H1 (cell line): Measurements from ENCODE around the gene SLC12A6. TPM values are rescaled to one million over a fixed set of nuclear protein-coding genes. Genes with fewer than 3 reads are reported as not detected.

Experiments used
- CTCF ChIA-PET: fragments of 300-600 bp; sonication (Branson Sonifier 250); formaldehyde crosslinking; loops from one replicate; lab custom pipeline; 2021; ENCODE audit not compliant: partially characterized antibody; lab: Charles Lee
- POLR2A ChIA-PET: fragments of 300-600 bp; sonication (Branson Sonifier 250); formaldehyde crosslinking; loops from one replicate; lab custom pipeline; 2021; ENCODE audit warnings: inconsistent platforms; ENCODE audit not compliant: partially characterized antibody; lab: Charles Lee
- DNase-seq, 2 experiments: peaks; one replicate each; pipeline versions ENCODE4 v3.0.0 to v3.0.0-alpha.2; 2010 to 2022; ENCODE audit warnings: low spot score in 2 of 2, low read depth in 1 of 2, mixed read lengths in 1 of 2
- FAIRE-seq: peaks from 2 replicates; lab custom pipeline; 2011; peaks lifted over from hg19 to GRCh38; lab: Jason Lieb, UNC
- H2AFZ ChIP-seq: 2 replicates; pipeline ENCODE4 v1.8.1; 2012; ENCODE audit warnings: low read length, inconsistent platforms
- H2AK5ac ChIP-seq: 2 replicates; pipeline ENCODE4 v1.6.1; 2013; ENCODE audit warnings: low read depth, low read length
- H2BK120ac ChIP-seq: replicated peaks from 2 replicates; pipeline ENCODE3; 2013; ENCODE audit warnings: low read depth, low read length, inconsistent platforms
- H2BK12ac ChIP-seq: 2 replicates; pipeline ENCODE4 v1.6.1; 2013; ENCODE audit warnings: low read depth, low read length
- H2BK15ac ChIP-seq: 2 replicates; pipeline ENCODE4 v1.6.1; 2013; ENCODE audit warnings: low read length
- H2BK20ac ChIP-seq: 2 replicates; pipeline ENCODE4 v1.6.1; 2013; ENCODE audit warnings: low read length
- H2BK5ac ChIP-seq: 2 replicates; pipeline ENCODE4 v1.6.1; 2013; ENCODE audit warnings: low read depth, low read length
- H3K14ac ChIP-seq: 2 replicates; pipeline ENCODE4 v1.6.1; 2013; ENCODE audit warnings: inconsistent platforms; ENCODE audit not compliant: insufficient read length
- H3K18ac ChIP-seq: 2 replicates; pipeline ENCODE4 v1.6.1; 2013; ENCODE audit warnings: low read length; ENCODE audit errors: extremely low read depth
- H3K23ac ChIP-seq: 2 replicates; pipeline ENCODE4 v1.6.1; 2013; ENCODE audit warnings: inconsistent platforms; ENCODE audit not compliant: insufficient read length
- H3K23me2 ChIP-seq: 2 replicates; pipeline ENCODE4 v1.6.1; 2013; ENCODE audit warnings: low read depth, low read length
- H3K27ac ChIP-seq: 2 replicates; pipeline ENCODE4 v1.6.1; 2011; ENCODE audit warnings: low read depth, low read length, inconsistent platforms
- H3K27me3 ChIP-seq, 4 experiments: replicated peaks in 1 of 4; 1 replicate in 1 of 4; 2 replicates in 3 of 4; pipeline versions ENCODE4 v1.6.1 to v1.8.1; 2011 to 2013; ENCODE audit warnings: low read length in 3 of 4, mild to moderate bottlenecking in 3 of 4, inconsistent platforms in 2 of 4, mixed read lengths in 2 of 4, moderate library complexity in 1 of 4; ENCODE audit not compliant: control insufficient read depth in 3 of 4, insufficient read depth in 3 of 4; ENCODE audit errors: extremely low read depth in 1 of 4
- H3K36me3 ChIP-seq, 4 experiments: 2 replicates each; pipeline versions ENCODE4 v1.6.1 to v1.8.1; 2011 to 2013; ENCODE audit warnings: mild to moderate bottlenecking in 4 of 4, low read length in 3 of 4, moderate library complexity in 2 of 4, control low read depth in 1 of 4, inconsistent platforms in 1 of 4; ENCODE audit not compliant: insufficient read depth in 4 of 4, control insufficient read depth in 2 of 4
- H3K4ac ChIP-seq: replicated peaks from 2 replicates; pipeline ENCODE3; 2013; ENCODE audit warnings: low read length, low read depth, mixed read lengths, inconsistent platforms; ENCODE audit not compliant: insufficient read length
- H3K4me1 ChIP-seq, 4 experiments: replicated peaks in 1 of 4; 1 replicate in 1 of 4; 2 replicates in 3 of 4; pipeline versions ENCODE4 v1.6.1 to v1.8.1; 2011 to 2013; ENCODE audit warnings: low read length in 3 of 4, inconsistent platforms in 2 of 4, mixed read lengths in 1 of 4; ENCODE audit not compliant: insufficient read depth in 4 of 4, control insufficient read depth in 3 of 4
- H3K4me2 ChIP-seq, 2 experiments: 2 replicates each; pipeline versions ENCODE4 v1.6.1 to v1.8.1; 2011 to 2013; ENCODE audit warnings: low read depth in 2 of 2, low read length in 2 of 2, control low read depth in 1 of 2, inconsistent platforms in 1 of 2, mild to moderate bottlenecking in 1 of 2; ENCODE audit not compliant: insufficient read depth in 1 of 2
- H3K4me3 ChIP-seq, 4 experiments: fragments of 200-600, 300-600 bp in 1 of 4; sonication (generic), shearing (Covaris generic), sonication (Bioruptor Twin) in 1 of 4; 2 replicates each; pipeline versions ENCODE4 v1.5.1 to v1.8.1; 2011 to 2016; ENCODE audit warnings: low read length in 4 of 4, low read depth in 3 of 4, control low read depth in 2 of 4, inconsistent platforms in 2 of 4, mild to moderate bottlenecking in 2 of 4, mixed read lengths in 1 of 4, moderate library complexity in 1 of 4; ENCODE audit not compliant: insufficient read depth in 2 of 4; ENCODE audit errors: extremely low read depth in 1 of 4
- H3K56ac ChIP-seq: replicated peaks from 2 replicates; pipeline ENCODE3; 2013; ENCODE audit warnings: low read depth, mild to moderate bottlenecking, mixed read lengths, low read length, inconsistent platforms; ENCODE audit not compliant: insufficient read length
- H3K79me1 ChIP-seq: 2 replicates; pipeline ENCODE4 v1.6.1; 2013; ENCODE audit warnings: low read depth, low read length, control low read depth
- H3K79me2 ChIP-seq, 2 experiments: 2 replicates each; pipeline versions ENCODE4 v1.6.1 to v1.8.1; 2012 to 2013; ENCODE audit warnings: low read length in 2 of 2, mild to moderate bottlenecking in 2 of 2, inconsistent platforms in 1 of 2; ENCODE audit not compliant: insufficient read depth in 2 of 2, control insufficient read depth in 1 of 2
- H3K9ac ChIP-seq, 4 experiments: replicated peaks in 1 of 4; 1 replicate in 1 of 4; 2 replicates in 3 of 4; pipeline versions ENCODE4 v1.6.1 to v1.8.1; 2011 to 2013; ENCODE audit warnings: low read depth in 3 of 4, low read length in 3 of 4, control low read depth in 2 of 4, mild to moderate bottlenecking in 2 of 4, moderate library complexity in 2 of 4, inconsistent platforms in 1 of 4; ENCODE audit errors: extremely low read depth in 1 of 4
- H3K9me3 ChIP-seq, 2 experiments: 2 replicates each; pipeline versions ENCODE4 v1.6.1 to v1.8.1; 2012 to 2013; ENCODE audit warnings: mild to moderate bottlenecking in 2 of 2, moderate library complexity in 2 of 2, control low read depth in 1 of 2, inconsistent platforms in 1 of 2, low read depth in 1 of 2, low read length in 1 of 2, mixed read lengths in 1 of 2; ENCODE audit not compliant: insufficient read depth in 2 of 2
- H4K20me1 ChIP-seq, 2 experiments: replicated peaks in 1 of 2; 2 replicates each; pipeline versions ENCODE3 to v1.8.1; 2011 to 2013; ENCODE audit warnings: inconsistent platforms in 2 of 2, low read length in 2 of 2, mild to moderate bottlenecking in 1 of 2; ENCODE audit not compliant: insufficient read depth in 2 of 2, control insufficient read depth in 1 of 2
- H4K5ac ChIP-seq: 2 replicates; pipeline ENCODE4 v1.6.1; 2013; ENCODE audit warnings: low read length, low read depth, mixed read lengths, inconsistent platforms; ENCODE audit not compliant: insufficient read length
- H4K8ac ChIP-seq: 2 replicates; pipeline ENCODE4 v1.8.0; 2013; ENCODE audit warnings: mild to moderate bottlenecking, moderate library complexity, low read length, inconsistent platforms; ENCODE audit not compliant: insufficient read depth; ENCODE audit errors: extremely low read depth
- H4K91ac ChIP-seq: replicated peaks from 2 replicates; pipeline ENCODE3; 2013; ENCODE audit warnings: low read length, mixed read lengths, inconsistent platforms; ENCODE audit not compliant: insufficient read length
- GABPA ChIP-seq: IDR thresholded peaks from 2 replicates; pipeline ENCODE4 v1.6.1; 2011; ENCODE audit warnings: mild to moderate bottlenecking, low read length, moderate library complexity, borderline replicate concordance; ENCODE audit not compliant: insufficient read depth
- JUN ChIP-seq: IDR thresholded peaks from 2 replicates; pipeline ENCODE4 v1.6.1; 2011; ENCODE audit warnings: low read depth, mild to moderate bottlenecking, improper control_type of control experiment, low read length
- RBBP5 ChIP-seq: IDR thresholded peaks from 2 replicates; pipeline ENCODE4 v1.7.1; 2012; ENCODE audit warnings: low read depth, mild to moderate bottlenecking, inconsistent platforms, low read length, moderate library complexity, borderline replicate concordance
- SP1 ChIP-seq: IDR thresholded peaks from 2 replicates; pipeline ENCODE4 v1.6.1; 2011; ENCODE audit warnings: low read depth, low read length
- WGBS, 2 experiments: shearing (Covaris generic) in 1 of 2; methylation state at CpG; one replicate each; pipeline versions ENCODE4 v1.1.6 to v1.1.7; 2013 to 2015; ENCODE audit warnings: low lambda C conversion rate in 2 of 2, mixed read lengths in 2 of 2, inconsistent platforms in 1 of 2, low coverage in 1 of 2, missing lambda C conversion rate in 1 of 2; ENCODE audit not compliant: insufficient replicate concordance in 2 of 2, insufficient coverage in 1 of 2, insufficient read length in 1 of 2; ENCODE audit errors: extremely low coverage in 1 of 2, missing lambda C conversion rate in 1 of 2; 5-methylcytosine and 5-hydroxymethylcytosine counted together
- polyA plus RNA-seq, 7 experiments: library from polyadenylated mRNA; depleted of rRNA in 3 of 7; stranded (reverse) in 5 of 7; unstranded in 2 of 7; fragments of >200 nt in 5 of 7; fragments of 200-250 nt in 2 of 7; gene quantifications; 1 replicate in 5 of 7; 2 replicates in 1 of 7; 4 replicates in 1 of 7; pipeline versions ENCODE4 v1.2.1 to v1.2.3, GENCODE V29; 2011 to 2013; ENCODE audit warnings: missing spikeins in 2 of 7, mixed read lengths in 2 of 7
- total RNA-seq: library from RNA; stranded (reverse); fragmentation: NEBNext Ultra II Directional; extraction: Animal tissue kit (Norgen Biotek cat#: 25700); gene quantifications from 2 replicates; pipeline ENCODE4 v1.2.1, GENCODE V29; 2021

The SLC12A6 gene
- total and polyA plus RNA-seq, 2 of the 8 experiments (the other 6 are each of a cell fraction or from before 2014, with no cell fraction given) = 9.2 to 11.1 TPM

- H3K27me3 ChIP-seq = no peaks in the 10 kb centered on the region
- 0 out of 8 replicates have a peak, but pooled peaks cover 0 to 5% (median 0%) of the 10 kb centered on the region in 4 experiments for H3K36me3 ChIP-seq
- TF ChIP-seq JUN = no peak
- no peak for TF ChIP-seq SP1
- no peak for TF ChIP-seq GABPA
- no peak for TF ChIP-seq RBBP5
- H3K79me1 ChIP-seq = no peaks in the 10 kb centered on the region
- no peaks in the 10 kb centered on the region; the same call in 1 of the 2 replicates for H3K23me2 ChIP-seq
- no peak overlapping the region for H2BK120ac ChIP-seq
- no peak overlapping the region for H2BK12ac ChIP-seq
- no peak overlapping the region for H3K14ac ChIP-seq
- H3K4me1 ChIP-seq = peaks cover 0 to 2% (median 0%) of the 10 kb centered on the region in 4 experiments; a peak in 2 of 7 replicates
- H2AFZ ChIP-seq = no peak overlapping the region
- FAIRE-seq (no peak), DNase-seq (no peak)
- H3K18ac ChIP-seq = no peak overlapping the region
- H4K5ac ChIP-seq = no peak overlapping the region
- H3K27ac ChIP-seq = no peak overlapping the region
- no peaks in the 10 kb centered on the region for H3K79me2 ChIP-seq
- 94% methylated on average over 10 of the region's 10 CpGs; no CpG with 5 or more reads in 1 of the 2 experiments for WGBS, 2 experiments
- POLR2A ChIA-PET = no interaction called here
- H3K4me2 ChIP-seq = no peak overlapping the region
- H2BK15ac ChIP-seq = no peak overlapping the region
- CTCF ChIA-PET = no interaction called here
- no peak overlapping the region for H3K23ac ChIP-seq
- no peak overlapping the region for H3K4me3 ChIP-seq
- H4K91ac ChIP-seq = no peak overlapping the region
- H2BK20ac ChIP-seq = no peak overlapping the region
- H2BK5ac ChIP-seq = no peak overlapping the region
- H4K8ac ChIP-seq = no peak overlapping the region
- H4K20me1 ChIP-seq = no peaks in the 10 kb centered on the region
- H3K9me3 ChIP-seq = peaks cover 7% of the 10 kb centered on the region in 2 experiments; a peak in 1 of 4 replicates
- H3K56ac ChIP-seq = no peak overlapping the region
- no peak overlapping the region for H2AK5ac ChIP-seq
- no peak overlapping the region for H3K9ac ChIP-seq
- no peak overlapping the region for H3K4ac ChIP-seq
Measured at GRCh38 chr15:34323217-34323616, 14.4 kb downstream of the SLC12A6 start.
